GM19023 (cell line): ENCODE results near the gene MBP.
"Not testable (repeated sequence)": the region's sequence is repeated elsewhere in the genome, so short reads cannot be mapped to it uniquely, and the experiment has no call there.

ENCODE experiments used
- ATAC-seq: cut with Tn5 transposase; IDR thresholded peaks from one replicate; pipeline ENCODE4 v1.9.1; 2021; ENCODE audit warnings: mild to moderate bottlenecking, moderate library complexity; ENCODE audit not compliant: unreplicated experiment

The MBP gene

DNA sequence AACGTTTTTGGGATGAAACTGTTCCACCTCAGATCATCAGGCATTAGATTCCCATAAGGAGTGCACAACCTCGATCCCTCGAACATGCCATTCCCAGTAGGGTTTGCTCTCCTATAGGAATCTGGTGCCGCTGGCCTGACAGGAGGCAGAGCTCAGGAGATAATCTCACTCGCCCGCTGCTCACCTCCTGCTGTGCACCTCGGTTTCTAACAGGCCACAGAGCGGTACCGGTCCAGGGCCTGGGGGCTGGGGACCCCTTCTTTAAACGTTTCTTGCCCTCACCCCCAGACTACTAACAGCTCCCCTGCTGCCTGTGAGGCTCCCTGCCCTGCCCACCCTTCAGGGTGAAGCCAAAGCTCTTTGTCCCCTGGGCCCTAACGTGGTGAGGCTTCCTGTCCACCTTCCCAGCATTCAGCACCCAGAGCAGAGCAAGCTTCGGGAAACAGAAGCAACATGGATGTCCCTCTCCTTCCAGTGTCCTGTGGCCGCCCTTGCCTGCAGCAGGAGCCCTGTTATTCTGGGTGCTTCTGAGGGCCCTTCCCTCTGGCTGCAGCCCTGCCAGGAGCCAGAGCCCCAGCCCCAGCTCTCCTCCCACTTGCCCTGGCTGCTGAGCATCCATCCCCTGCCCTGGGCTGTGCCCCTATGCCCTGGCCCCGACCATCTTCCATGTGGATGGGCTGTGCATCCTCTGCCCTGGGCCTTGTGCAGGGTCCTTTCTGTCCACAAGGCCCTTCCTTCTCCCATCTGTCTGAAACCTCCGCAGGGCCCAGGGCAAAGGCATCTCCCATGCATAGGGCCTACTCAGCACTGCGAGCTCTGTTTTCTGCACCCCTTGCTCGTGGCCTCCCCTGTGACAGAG lies 140.1 kb downstream of the MBP start:
- no peak for ATAC-seq

DNA sequence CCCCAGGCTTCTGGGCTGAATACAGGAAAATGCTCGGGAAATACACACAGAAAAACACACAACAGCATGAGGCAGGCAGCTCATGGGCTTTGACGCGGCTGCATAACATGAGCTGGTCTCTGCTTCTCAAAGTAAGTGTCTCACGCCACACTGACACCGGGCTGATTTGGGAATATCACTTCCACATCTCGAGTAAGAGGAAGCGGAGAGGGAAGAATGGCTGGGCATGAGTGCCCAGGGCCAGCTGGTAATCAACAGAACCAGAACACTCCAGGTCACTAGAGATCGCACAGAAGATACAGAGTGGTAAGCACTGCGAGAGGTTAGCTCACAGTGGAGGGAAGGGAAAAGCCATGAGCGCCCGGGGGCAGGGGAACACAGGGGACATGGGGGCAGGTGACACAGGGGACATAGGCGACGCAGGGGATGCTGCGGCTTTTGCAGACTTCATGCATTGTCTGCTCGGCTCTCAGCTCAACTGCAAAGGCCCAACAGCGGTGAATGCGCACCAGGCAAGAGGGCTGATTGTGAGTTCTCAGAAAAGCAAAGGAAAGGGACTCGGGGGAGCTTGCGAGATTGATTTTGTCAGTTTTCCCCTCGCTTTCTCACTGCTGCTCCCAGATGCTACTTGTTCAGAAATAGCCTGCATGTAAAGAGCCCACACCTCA lies 141.4 kb downstream of the MBP start:
- ATAC-seq, result no peak

DNA sequence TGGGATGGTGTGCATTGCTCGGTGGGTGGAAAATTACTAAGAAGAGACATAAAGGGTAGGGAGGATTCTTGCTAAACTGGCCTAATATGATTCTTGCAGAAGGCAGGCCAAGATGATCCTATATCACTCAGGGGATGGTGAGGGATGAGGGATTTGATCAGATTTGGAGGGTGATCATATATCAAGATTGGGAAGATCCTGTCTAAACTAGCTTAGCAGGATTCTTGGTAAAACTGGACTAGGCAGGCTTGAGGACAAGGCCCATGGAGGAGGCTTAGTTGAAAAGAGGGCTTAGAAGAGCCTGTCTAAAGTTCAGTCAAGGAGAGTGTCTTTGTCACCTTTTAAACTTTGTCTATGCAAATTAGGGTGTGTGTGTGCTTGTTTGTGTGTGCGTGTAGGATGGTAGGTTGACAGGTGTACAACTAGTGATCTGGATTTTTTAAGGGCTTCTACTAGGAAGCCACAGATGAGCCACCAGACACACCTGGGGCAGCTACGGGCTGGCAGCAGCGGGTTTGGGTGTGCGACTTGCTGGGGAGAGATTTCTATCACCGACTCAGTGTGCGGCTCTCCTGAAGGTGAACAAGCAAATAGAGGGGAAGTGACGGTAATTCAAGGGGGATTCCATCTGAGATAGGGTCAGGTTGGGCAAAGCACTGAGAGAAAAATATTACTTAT lies 142.1 kb downstream of the MBP start:
- not testable (repeated sequence) for ATAC-seq

DNA sequence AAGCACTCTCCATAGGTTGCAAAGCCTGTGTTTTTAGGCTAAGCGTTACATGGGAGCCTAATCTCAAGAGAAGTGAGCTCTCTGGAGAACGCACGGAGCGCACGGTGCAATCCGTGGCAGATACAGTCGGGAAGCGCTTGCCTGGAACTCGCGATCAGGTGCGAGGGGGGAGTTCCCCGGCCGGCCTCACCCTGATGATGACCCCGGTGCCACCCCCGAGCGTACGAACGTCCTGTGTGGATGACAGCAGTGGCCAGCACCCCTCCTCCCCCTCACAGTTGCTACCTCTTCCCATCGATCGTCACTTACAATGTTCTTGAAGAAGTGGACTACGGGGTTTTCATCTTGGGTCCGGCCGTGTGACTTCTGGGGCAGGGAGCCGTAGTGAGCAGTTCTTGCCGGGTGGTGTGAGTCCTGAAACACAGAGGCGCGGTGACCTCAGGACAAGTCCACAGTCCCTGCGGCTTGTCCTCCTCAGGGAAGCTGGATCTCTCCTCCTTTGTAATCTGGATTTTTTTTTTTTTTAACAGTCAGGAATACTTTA lies 142.9 kb downstream of the MBP start:
- no peak for ATAC-seq

DNA sequence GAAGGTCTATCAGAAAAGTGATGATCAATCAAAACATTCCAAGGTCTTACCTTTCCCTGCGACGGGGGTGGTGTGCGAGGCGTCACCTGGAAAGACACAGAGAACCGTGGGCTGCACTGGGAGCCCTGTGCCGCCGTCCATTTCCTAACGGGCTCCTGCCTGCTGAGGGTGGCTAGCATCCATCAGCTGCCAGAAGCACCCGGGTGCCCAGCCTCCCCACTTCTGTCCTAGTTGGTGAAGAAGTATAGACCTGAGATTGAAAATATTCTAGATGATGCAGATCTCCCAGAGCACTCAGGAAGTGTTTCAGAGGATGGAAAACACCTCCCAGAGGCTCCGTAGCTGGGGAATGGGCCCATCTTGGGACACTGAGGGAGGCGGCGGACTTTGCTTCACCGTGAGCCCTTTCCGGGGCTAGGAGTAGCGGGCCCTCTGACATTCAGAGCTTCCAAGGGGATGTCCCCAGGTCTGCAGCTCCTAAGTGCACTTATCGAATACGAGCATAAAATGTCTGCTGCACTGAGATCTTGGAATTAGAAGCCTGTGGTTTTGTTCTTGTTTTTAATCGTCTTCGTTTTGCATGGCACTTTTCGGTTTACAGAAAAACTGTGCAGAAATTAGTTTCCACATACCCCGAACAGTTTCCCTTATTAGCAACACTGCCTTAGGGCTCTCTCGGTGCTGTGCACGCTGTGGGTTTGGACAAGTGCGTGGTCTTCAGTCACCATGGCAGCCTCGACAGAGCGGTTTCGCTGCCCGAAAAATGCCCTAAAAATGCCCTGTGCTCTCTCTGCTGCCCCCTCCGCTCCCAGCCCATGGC lies 143.5 kb downstream of the MBP start:
- no peak for ATAC-seq

DNA sequence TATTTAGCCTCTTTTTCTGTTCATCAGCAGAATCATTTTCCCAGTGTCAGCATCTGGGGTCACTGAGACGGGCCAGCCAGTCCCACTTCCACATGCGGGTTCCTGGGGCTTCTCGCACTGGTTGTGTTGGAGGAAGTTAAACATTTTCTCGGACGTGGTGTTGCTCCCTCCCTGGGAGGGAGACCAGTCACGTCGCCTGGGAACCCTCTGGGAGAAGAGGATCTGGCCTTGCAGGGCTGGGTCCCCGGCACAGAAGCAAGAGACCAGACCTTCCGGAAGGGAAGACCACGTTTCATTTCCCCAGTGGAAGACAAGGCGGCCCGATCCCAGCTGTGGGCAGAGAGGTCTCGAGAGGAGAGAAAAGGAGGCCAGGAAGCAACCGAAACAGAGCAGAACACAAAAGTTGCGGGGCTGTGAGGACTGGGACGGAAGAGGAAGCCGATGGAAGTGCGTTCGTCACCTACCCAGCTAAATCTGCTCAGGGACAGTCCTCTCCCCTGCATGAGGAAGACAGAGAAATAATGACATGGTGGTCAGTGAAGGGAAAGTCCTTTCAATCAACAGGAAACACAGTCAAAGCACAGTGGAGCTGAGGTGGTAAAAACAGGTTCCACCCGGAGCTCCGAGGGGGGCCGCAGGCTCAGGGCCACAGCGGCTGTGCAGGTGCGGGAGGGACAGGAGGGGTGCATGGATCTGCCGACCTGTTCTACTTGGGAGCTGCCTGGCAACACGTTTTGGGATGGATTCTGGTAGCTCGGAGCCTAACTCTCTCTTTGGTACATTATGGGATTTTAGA lies 144.4 kb downstream of the MBP start:
- no peak for ATAC-seq

DNA sequence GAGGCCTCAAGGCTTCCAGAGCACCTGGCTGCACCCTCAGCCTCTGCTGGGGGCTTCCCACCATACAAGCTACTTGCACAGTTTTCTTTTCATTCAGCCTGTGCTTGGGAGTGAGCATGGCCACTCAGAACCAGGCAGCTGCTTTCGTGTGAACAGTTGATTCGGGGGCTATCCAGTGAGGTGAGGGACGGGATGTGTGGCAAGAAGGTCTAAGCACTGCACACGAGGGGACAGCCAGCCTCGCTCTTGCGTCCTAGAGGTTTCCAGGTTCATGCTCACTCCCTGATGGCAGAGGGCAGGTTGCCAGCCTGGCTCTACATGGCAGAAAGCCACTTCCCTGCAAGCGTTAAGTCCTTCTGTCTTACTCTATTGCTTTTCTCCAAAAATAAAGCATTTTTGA lies 146.2 kb downstream of the MBP start:
- ATAC-seq, result no peak

DNA sequence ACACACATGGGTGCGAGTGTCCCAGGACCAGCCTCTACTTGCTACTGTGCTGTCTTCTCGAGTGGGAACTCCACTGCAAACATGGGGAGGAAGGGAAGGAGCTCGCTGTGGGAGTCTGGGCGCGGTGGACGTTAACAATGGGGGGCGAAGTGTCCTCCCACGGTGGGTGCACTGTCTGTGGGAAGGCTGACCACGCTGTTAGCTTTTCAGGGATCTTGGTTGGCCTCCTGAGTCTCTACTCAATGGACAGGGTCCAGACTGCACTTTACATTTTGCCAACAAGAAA lies 146.7 kb downstream of the MBP start:
- ATAC-seq, result no peak

DNA sequence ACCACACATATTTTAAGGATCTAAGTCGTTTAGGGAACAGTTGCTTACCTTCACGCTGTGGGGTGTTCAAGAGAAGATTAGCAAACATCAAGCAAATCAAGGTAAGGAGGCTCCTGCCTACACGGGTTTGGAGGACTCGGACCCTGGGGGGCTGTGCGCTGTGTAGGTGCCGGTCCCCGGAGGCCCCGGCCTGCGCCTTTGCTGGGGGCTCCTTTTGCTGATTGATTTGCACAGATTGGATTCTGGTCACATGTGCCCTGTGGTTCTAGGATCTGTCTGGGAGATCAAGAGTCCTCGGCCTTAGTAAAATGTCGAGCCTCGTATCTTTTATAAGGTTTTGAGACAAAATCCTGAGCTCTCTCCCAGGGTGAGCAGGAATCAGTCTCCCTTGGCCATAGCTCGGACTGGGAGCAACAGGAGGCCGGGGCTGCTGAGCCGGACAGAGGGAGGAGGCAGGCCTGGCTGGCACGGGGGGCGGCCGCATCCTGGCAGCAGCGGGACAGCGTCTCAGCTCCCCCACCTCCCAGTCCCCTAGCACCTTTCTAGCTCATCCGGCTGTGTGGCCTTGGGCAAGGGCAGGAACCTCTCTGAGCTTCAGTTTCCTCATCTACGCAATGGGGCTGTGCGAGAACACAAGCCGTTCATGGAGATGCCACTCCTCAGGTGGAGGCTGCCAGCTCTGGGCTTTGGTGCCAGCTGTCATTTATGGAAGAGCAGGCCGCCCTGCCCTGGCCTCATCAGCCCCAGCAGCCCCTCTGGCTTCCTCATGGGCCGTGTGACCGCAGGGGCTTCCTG lies 147.2 kb downstream of the MBP start:
- ATAC-seq, result no peak

DNA sequence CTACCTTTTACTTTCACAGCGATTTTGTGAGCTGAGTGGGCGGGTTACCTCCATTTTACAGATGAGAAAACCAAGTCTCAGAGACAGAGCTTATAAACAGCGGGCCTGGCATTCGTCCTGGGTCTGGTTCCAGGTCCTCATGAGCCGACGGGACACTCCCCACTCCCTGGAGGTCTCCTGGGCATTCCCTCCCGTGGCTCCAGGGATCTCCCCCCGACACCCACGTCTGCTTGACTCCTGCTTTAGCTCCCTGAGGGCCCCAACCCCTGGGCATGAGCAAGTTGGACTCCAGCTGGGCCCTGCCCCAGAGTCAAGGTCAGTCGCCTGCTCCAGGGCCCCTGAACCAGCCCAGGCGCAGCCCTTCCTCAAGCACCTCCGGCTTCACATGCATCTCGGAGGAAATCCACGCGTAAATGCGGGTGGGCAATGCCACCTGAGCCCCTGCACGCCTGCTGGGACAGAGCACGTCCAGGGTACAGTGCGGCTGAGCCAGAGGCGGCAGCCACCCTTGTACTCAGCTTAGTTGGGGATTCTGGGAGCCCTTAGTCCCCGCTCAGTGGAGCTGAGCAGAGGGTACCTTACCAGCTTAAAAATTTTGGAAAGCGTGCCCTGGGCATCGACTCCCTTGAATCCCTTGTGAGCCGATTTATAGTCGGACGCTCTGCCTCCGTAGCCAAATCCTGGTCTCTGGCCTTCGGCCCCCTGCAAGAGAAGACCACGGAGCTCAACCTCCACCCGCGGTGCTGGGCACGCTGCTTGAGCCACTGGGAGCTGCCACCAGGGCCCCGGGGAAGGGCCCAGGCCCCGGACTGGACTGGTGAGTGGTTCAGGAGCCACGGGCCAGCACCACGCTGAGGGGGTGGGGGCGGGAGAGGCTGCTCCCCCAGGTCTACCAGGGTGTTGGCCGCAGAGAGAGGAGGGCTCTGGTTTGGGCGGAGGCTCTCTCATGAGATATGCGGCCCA lies 148.1 kb downstream of the MBP start:
- ATAC-seq, result no peak

DNA sequence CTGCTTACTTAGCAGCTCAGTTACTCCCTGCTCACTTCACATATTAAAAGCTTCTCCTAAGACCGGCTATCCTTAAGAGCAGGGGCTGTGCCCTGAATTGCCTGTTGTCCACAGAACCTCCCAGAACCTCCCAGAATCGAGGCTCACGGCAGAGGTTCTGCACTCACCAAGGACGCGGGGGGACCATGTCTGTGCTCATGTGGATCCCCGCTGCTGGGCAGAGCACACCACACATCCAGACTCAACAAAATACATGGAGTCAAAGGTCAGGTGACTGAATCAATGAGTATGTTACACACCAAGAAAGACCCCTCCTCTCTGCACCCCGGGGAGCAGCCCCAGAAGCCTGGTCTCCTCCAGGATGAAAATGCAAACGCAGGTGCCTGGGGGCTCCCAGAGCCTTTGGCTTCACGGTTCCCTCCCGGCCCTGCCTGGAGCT lies 149.0 kb downstream of the MBP start:
- ATAC-seq, result no peak

DNA sequence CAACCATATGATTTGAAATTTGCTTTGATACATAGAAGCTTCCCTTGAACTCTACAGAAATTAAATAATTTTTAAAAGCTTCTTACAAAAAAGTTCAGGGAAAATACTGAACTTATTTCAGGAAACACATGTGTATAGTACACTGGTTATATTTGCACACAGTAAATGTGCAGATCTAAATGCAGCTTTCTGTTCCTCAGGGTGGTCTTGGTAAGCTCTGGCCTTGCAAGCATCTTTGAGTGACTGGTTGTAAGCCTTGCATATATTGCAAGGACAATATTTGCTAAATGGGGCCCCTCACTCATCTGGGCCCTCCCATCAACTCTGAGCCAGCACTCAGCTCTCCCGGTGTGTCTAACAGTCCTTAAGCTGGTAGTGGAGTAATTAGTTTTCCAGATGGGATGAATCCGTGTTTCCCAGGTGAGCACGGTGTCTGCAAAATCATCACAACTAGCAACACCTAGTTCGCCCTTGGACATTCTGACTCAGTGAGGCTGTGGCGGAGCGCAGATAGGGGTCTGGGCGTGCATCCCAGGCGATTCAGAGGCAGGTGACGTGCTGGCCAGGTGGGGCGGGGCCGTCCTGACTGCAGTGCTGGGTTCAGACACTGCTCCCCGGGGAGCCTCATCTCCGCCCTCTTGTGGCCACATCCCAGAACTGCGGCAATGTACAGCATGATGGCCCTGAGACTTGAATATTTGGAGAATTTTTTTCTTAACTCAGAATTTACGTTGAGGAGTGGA lies 149.6 kb downstream of the MBP start:
- peak; percentile 77 for ATAC-seq

DNA sequence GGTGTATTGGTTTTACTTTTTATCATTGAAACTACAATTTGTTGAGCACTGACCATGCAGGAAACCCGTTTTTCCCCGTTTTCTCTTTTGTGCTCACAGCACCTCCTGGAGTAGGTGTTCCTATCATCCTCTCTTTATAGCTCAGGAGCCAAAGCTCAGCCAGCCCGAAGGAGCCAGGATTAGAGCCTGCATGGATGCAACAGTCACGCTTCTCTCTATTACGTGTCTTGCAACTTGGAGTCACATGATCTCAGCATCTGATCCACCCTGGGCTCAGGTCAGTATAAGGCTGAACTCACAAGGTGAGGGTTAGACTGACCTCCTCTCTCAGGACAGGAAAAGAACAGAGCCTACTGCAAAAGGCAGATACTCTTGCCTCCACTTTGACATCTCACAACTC lies 150.5 kb downstream of the MBP start:
- ATAC-seq, result no peak

DNA sequence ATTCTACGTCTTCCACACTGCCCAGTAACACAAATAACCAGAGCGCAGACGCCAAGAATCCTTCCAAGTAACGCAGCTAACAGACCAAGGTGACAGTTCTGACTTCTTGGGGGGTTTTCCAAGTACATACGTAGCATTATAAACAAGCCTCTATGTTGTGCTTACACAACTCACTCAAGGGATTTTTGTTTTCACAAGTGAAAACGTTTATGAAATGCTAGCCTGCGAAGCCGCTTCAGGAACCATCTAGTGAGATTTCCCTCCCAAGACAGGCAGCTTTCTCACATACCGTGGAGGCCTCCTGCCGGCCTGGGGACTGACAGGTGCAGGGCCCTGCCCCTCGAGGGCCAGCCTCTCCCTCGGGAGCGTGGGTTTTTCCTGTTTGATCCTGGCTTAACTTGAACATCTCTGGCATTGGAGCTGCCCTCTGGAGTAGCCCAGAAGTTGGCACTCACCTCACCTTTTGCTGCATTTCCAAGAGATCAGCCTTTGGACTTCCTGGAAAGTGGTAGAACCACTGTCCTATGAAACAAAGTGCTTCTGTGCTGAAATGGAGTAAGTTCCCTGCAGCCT lies 151.1 kb downstream of the MBP start:
- peak; percentile 48 for ATAC-seq

DNA sequence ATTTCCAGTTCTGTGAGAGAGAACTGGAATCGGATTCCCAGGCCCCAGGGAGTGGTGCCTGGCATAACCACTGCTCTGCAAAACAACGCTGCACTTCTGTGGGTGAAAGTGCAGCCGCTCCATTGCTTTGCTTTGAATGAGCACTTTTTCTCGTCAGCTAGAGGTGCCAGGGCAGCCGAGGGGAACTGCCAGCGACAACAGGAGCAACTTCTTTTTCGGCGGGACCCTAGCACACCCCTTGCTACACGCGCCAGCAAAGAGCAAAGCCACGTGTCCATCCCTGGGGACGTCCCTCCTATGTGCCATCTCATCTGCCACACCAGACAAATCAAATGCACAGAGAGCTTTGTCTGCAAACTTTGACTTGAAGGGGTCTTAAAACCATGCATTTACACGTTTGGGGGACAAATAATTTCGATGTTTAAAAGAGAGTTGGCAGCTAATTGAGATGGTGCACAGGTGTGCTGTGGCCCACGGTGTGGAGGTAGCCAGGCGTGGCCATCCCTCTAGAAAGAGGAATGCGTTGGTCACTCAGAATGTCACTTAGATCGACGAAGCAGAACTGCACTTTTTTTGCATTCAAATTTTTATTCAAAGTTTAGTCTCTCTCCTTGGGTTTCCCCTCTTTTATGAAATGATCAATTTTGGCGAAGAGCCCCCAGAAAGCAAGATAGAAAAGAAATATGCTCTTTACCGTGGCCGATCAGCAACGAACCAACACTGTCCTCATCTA lies 151.8 kb downstream of the MBP start:
- ATAC-seq, result peak; percentile 40

DNA sequence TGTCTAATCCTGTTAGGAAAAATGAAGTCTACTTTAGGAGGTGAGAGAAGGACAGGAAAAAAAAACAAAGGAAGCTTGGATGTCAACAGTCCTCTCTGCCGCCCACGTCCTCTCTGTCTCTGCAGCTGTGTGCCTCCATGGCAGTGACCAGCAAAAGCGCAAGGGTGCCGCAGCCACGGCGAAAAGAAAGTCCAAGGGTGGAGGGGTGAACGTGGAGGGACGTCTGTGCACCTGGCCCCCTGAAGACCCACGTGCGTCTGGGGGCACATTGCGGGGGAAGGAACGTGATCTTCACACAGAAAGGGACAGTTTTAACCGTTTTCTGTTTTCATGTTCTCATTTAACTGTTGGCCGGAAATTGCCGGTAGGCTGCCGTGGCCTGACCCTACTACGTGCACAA lies 152.7 kb downstream of the MBP start:
- ATAC-seq, result no peak
